Panc1 (cell line): ENCODE results near the gene PTBP2.

ENCODE experiments used
- CTCF ChIP-seq: fragments of 450-650 bp; IDR thresholded peaks from 2 replicates; pipeline ENCODE4 v1.5.1; 2017; ENCODE audit warnings: mild to moderate bottlenecking
- POLR2AphosphoS5 ChIP-seq: IDR thresholded peaks from 2 replicates; pipeline ENCODE4 v1.6.1; 2012; ENCODE audit warnings: mild to moderate bottlenecking, low read depth, low read length, moderate library complexity
- TCF7L2 ChIP-seq: IDR thresholded peaks from 2 replicates; pipeline ENCODE4 v1.6.1; 2011; ENCODE audit warnings: mild to moderate bottlenecking, low read depth, low read length, inconsistent platforms

- TF ChIP-seq CTCF, result no peak
- TF ChIP-seq TCF7L2, result no peak
- TF ChIP-seq POLR2AphosphoS5, result no peak
Measured at GRCh38 chr1:96790599-96790998, 69.0 kb downstream of the PTBP2 start.
